Epithelial cell of prostate (primary cell): ENCODE data around the gene HBB.
"Not testable (repeated sequence)": the region's sequence is repeated elsewhere in the genome, so short reads cannot be mapped to it uniquely, and the experiment has no call there.

ENCODE experiments used
- DNase-seq: peaks from one replicate; pipeline ENCODE4 v3.0.0-alpha.2; 2011; ENCODE audit warnings: low read depth, low spot score
- H3K27ac ChIP-seq: fragments of 450-650 bp; 2 replicates; pipeline ENCODE4 v1.5.1; 2017; ENCODE audit warnings: mild to moderate bottlenecking

The HBB gene

DNA sequence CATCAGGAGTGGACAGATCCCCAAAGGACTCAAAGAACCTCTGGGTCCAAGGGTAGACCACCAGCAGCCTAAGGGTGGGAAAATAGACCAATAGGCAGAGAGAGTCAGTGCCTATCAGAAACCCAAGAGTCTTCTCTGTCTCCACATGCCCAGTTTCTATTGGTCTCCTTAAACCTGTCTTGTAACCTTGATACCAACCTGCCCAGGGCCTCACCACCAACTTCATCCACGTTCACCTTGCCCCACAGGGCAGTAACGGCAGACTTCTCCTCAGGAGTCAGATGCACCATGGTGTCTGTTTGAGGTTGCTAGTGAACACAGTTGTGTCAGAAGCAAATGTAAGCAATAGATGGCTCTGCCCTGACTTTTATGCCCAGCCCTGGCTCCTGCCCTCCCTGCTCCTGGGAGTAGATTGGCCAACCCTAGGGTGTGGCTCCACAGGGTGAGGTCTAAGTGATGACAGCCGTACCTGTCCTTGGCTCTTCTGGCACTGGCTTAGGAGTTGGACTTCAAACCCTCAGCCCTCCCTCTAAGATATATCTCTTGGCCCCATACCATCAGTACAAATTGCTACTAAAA lies at the start of gene HBB:
HBB (minus strand) TSS at position 340 of the 579 bp plus-strand sequence; CDS start at position 290, 50 bp downstream.
- DNase-seq = no peak
- no peak within 1 kb of the TSS for H3K27ac ChIP-seq

DNA sequence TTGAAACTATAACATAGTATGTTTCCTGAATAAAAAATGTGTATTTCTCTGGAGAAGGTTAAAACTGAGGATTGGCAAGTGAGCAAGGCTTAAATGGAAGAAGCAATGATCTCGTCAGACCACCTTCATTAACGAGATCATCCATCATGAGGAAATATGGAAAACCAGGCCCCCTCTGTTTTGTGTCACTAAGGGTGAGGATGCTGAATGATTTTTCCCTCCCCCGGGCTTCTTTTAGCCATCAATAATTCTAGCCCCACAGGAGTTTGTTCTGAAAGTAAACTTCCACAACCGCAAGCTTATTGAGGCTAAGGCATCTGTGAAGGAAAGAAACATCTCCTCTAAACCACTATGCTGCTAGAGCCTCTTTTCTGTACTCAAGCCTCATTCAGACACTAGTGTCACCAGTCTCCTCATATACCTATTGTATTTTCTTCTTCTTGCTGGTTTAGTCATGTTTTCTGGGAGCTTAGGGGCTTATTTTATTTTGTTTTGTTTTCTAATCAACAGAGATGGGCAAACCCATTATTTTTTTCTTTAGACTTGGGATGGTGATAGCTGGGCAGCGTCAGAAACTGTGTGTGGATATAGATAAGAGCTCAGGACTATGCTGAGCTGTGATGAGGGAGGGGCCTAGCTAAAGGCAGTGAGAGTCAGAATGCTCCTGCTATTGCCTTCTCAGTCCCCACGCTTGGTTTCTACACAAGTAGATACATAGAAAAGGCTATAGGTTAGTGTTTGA lies 48.7 kb upstream of the HBB start:
- DNase-seq = no peak
- H3K27ac ChIP-seq = no peak overlapping the region

DNA sequence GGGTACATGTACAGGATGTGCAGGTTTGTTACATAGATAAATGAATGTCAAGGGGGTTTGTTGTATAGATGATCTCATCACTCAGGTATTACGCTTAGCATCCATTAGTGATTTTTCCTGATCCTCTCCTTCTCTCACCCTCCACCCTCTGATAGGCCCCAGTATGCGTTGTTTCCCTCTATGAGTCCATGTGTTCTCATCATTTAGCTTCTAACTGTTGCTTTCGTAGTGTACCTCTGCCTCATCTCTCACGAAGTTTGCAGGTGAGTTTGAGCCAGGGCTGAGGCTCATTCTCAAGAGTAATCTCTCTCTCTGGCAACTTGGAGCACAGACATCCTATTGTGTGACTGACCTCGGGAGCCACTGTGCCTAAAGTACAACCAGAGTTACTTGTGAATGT lies 47.5 kb upstream of the HBB start:
- no peak overlapping the region for H3K27ac ChIP-seq
- no peak for DNase-seq

DNA sequence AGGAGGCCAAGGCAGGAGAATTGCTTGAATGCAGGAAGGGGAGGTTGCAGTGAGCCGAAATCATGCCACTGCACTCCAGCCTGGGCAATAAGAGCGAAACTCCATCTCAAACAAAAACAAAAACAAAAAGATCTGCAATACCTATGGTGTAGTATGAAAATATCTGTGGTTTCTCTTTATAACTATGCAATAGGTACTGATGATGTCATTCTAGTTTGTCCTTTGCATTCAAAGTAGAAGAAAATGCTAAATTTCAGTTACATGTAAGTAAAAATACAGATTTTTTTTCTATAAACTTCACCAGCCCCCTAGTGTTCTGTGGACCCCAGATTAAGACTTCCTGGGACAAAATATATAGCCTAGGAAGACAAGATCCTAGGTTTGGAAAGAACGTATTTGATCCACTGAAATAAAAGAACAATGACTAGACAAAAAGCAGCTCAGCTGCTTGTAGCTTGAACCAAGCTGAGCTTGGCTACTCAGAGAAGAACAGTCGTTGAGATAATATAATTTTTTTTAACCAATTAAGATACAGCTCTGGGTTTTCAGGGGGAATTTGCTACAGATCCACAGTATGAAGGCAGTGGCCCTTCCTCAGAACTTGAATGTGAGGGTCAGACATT lies 45.6 kb upstream of the HBB start:
- no peak for DNase-seq
- no peak overlapping the region for H3K27ac ChIP-seq

DNA sequence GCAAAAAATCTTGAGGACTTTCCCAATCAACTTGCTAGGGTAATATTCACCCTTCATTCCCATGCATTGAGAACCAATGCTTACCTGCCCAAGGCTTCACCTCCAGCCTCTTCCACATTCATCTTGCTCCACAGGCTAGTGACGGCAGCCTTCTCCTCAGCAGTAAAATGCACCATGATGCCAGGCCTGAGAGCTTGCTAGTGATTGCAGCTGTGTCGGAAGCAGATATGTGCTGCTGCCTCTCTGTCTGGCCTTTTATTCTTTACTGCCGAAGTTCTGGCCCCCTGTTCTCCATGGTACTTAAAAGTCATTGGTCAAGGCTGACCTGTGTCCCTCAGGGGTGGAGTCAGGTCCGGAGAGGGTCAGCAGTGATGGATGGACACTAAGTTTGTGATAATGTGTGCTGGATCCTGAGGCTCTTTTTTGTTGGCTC lies 42.9 kb upstream of the HBB start, which contains the start of gene HBE1:
HBE1 (minus strand) TSS at position 231 of the 433 bp plus-strand sequence; CDS start at position 176, 55 bp downstream.
- no peak for DNase-seq

DNA sequence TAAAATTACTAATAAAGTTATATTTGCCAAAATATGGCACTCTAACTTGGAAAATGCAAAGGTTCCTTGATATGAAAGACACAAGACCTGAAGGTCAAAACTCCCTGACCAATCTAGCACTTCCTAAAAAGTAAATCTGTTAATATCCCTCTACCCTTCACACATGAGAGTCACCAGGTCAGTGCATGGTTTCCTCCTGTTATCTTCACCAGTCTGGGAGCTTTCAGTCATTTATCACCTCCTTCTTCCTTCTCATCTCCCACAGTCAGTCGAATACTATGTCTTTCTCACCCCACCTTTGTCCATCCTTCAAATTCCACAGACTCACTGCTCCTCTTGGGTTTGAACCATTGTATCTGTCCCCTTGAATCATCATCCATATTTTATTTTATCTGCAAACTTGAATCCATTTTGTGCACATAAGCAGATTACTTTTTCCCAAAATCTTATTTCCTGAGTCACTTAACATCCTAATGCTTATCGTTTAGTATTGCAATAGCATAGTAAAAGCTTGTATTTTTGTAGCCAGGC lies 40.2 kb upstream of the HBB start:
- DNase-seq = no peak
- H3K27ac ChIP-seq = no peak overlapping the region

More for the DNA sequence above, 42.9 kb upstream of the HBB start, which contains the start of gene HBE1:
- H3K27ac ChIP-seq = no peak within 1 kb of the TSS

DNA sequence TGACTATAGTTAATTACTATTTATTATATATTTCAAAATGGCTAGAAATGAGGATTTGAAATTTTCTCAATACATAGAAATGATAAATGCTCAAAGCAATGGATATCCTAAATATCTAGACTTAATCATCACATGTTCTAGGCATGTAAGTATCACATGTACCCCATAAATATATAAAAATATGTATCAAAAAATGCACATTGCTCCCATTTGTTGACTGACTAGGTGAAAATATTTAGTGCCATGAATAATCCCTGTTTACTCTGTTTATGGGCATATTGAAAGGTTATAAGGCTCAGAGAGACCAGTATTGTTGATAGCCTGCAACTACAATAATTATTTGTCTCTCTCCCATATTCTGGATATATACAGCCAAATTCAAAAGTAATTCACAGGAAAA lies 39.7 kb upstream of the HBB start:
- no peak for DNase-seq
- H3K27ac ChIP-seq = no peak overlapping the region

DNA sequence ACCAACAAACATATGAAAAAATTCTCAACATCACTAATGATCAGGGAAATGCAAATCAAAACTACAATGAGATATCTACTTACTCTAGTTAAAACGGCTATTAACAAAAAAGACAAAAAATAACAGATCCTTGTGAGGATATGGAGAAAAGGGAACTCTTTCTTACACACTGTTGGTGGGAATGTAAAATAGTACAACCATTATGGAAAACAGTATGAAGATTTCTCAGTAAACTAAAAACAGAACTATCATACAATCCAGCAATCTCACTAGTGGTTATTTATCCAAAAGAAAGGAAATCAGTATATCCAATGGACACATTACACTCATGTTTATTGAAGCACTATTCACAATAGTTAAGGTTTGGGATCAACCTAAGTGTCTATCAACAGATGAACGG lies 39.0 kb upstream of the HBB start:
- no peak for DNase-seq
- H3K27ac ChIP-seq = no peak overlapping the region

DNA sequence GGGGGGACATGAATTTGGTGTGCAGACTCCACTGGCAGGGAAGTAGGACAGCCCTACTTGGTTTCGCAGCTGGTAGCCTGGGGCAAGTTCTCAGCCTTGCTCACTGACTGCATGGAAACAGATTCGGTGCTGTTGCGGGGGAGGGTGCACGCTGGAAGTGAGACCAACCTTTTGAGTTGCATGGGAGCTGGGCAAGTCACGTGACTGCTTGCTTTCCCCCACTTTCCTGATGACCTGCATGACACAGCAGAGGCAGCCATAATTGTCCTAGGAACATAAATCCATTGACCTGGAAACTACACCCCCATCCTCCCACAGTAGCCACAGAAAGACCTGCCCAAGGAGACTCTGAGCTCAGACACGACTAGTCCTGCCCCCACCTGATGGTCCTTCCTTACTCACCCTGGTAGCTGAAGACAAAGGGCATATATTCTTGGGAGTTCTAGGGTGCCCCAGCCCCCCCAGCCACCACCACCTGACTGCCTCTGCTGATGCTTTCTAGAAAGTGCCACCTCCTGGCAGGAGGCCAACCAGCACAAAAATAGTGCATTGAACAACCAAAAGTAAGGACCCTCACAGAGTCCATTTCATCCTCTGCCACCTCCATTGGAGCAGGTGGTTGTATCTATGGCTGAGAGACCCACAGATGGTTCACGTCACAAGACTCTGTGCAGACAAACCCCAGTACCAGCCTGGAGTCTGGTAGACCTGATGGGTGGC lies 31.8 kb upstream of the HBB start:
- no peak for DNase-seq
- H3K27ac ChIP-seq = no peak overlapping the region

DNA sequence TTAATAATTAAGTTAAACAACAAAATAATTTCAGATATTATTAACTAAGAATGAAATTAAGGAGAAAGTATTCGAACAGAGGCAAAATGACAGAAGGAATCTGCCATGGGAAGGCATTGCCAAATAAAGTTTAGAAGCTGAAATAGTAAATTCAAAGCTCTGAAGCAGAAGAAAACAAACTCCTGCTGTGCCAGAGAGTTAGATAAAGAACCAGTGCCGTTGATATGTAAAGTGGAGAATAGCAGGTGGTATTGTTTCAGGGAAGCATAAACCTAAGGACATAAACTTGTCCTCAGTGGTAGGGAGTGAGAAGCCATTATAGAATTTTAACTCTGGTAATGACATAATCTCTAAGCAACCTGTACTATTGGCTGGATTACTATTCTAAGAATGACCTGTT lies 30.4 kb upstream of the HBB start:
- DNase-seq = no peak
- H3K27ac ChIP-seq = no peak overlapping the region

DNA sequence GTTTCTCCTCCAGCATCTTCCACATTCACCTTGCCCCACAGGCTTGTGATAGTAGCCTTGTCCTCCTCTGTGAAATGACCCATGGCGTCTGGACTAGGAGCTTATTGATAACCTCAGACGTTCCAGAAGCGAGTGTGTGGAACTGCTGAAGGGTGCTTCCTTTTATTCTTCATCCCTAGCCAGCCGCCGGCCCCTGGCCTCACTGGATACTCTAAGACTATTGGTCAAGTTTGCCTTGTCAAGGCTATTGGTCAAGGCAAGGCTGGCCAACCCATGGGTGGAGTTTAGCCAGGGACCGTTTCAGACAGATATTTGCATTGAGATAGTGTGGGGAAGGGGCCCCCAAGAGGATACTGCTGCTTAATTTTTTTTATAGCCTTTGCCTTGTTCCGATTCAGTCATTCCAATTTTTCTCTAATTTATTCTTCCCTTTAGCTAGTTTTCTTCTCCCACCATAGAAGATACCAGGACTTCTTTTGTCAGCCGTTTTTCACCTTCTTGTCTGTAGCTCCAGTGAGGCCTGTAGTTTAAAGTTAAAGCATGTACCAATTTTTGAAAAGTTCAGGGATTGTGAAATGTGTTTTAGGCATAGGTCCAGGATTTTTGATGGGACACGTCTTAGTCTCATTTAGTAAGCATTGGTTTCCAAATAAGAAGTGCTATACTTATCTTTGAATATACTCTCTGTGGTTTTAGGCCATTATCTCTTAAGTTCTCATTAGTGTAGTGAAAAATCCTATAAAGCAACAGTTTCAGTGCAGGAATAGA lies 28.0 kb upstream of the HBB start, which contains the start of gene HBG2:
HBG2 (minus strand) TSS at position 136 of the 768 bp plus-strand sequence; CDS start at position 83, 53 bp downstream.
- DNase-seq, H3K27ac ChIP-seq: not testable (repeated sequence)

DNA sequence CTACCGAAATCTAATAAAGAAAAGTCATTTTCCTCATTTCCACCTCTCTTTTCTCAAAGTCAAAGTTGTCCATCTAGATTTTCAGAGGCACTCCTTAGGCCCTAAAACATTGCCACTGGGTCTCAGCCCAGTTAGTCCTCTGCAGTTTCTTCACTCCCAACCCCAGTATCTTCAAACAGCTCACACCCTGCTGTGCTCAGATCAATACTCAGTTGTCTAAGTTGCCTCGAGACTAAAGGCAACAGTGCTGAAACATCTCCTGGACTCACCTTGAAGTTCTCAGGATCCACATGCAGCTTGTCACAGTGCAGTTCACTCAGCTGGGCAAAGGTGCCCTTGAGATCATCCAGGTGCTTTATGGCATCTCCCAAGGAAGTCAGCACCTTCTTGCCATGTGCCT lies 27.2 kb upstream of the HBB start:
- DNase-seq, H3K27ac ChIP-seq: not testable (repeated sequence)

DNA sequence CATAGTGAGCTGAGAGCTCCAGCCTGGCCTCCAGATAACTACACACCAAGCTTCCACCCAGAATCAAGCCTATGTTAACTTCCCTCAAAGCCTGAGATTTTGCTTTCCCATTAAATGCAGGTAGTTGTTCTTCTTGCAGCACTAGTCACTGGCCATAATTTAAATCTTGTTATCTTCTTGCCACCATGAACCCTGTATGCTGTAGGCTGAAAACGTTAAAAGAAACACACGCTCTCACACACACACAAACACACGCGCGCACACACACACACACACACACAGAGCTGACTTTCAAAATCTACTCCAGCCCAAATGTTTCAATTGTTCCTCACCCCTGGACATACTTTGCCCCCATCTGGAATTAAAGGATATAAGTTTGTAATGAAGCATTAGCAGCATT lies 26.6 kb upstream of the HBB start:
- H3K27ac ChIP-seq, DNase-seq: not testable (repeated sequence)

DNA sequence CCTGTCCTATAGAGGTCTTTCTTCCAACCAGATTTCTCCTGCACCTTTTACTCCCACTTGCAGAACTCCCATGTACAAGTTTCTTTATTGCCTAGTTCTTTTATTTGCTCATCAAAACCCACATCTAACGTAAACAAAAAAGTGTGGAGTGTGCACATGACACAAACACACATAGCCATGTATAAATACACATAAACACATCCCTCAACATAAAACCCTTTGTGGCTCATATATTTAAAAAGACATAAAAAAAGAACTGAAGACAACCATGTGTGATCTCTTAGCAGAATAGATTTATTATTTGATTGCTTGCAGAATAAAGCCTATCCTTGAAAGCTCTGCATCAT lies 26.0 kb upstream of the HBB start:
- H3K27ac ChIP-seq = no peak overlapping the region
- no peak for DNase-seq

DNA sequence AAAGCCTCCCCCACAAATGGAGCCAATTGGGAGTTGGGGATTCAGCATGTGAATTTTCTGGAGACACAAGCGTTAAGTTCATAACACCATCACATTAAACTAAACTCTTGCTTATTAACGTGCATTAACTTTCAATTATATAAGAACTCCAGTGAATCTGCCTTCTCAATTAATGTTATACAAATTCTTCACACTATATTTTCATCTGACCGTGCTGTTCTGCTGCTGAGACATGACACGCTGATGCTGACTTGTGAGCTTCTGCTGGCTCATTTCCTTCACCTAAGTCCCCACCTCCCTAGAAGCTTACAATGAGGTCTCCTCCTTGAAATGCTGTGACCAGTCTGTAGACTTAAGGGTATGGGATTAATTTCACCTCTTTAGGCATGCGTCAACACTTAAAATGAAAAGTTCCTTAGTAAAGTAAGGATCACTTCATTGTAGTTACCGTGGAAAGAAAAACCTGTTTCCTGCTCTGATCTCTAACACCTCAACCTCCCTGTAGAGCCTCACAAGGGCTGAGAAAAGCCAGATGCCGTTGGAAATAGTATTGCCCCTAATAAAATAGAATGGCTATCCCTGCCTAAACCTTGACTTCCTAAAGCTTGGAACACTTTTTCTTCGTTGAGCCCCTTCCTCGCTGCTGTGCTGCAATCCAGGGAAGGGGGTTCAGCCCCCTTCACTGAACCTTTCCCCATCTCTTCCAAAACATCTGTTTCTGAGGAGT lies 25.5 kb upstream of the HBB start:
- no peak for DNase-seq
- no peak overlapping the region for H3K27ac ChIP-seq

DNA sequence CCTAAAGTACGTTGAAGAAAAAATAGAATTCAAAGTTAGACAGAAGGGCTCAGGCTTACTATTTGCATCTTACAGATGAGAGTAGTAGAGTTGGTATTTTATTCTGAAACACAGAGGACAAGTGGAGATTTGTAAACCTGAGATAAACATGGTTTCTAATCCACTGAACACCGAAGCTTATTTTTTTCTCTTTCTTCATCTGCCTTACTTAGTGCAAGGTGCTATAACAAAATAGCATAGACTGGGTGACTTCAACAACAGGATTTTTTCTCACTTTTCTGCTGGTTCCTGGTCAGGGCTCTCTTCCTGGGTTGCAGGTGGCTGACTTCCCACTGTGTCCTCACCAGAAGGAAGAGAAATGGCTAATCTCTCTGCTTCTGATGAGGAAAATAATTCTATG lies 24.9 kb upstream of the HBB start:
- no peak for DNase-seq
- no peak overlapping the region for H3K27ac ChIP-seq

DNA sequence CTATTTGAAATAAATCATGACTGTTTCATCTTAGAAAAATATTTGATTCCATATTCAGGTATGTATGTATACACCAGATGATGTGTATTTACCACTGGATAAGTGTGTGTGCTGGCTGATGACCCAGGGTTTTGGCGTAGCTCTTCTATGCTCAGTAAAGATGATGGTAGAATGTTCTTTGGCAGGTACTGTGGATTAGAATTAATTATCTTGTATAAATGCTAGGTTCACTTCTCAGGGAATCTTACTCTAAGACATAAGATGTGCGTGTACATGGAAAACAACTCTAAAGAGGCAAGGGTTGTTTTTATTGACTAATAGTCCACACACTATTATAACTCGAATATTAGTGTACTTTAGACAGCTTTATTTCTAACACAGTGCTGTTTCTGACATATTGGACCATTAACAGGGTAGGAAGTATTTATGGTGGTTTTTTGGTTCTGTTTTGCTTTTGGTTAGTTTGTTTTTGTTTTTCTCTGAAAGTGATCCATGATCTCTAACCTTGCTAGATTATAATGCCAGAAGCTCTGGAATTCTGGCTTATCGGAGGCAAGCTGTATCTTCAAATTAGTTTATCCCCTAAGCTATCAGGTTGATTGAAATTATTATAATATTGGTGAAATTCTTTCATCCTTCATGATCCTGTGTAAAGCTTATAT lies 23.8 kb upstream of the HBB start:
- H3K27ac ChIP-seq = no peak overlapping the region
- DNase-seq = no peak

DNA sequence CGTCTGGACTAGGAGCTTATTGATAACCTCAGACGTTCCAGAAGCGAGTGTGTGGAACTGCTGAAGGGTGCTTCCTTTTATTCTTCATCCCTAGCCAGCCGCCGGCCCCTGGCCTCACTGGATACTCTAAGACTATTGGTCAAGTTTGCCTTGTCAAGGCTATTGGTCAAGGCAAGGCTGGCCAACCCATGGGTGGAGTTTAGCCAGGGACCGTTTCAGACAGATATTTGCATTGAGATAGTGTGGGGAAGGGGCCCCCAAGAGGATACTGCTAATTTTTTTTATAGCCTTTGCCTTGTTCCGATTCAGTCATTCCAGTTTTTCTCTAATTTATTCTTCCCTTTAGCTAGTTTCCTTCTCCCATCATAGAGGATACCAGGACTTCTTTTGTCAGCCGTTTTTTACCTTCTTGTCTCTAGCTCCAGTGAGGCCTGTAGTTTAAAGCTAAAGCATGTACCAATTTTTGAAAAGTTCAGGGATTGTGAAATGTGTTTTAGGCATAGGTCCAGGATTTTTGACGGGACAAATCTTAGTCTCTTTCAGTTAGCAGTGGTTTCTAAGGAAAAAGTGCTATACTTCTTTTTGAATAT lies 23.0 kb upstream of the HBB start, which contains the start of gene HBG1:
HBG1 (minus strand) TSS at position 51 of the 590 bp plus-strand sequence. CDS start 53 bp downstream, outside the sequence.
- not testable (repeated sequence) for DNase-seq, H3K27ac ChIP-seq
